C4-2B (cell line): ENCODE measurements around the gene IL1A.

Source experiments
- H3K27ac ChIP-seq: fragments of 450-650 bp; 2 replicates; pipeline ENCODE4 v1.5.1; 2017
- CTCF ChIP-seq: fragments of 450-650 bp; conservative IDR thresholded peaks from 2 replicates; pipeline ENCODE4 v1.5.1; 2017; ENCODE audit warnings: mild to moderate bottlenecking
- ZFX ChIP-seq: fragments of 450-650 bp; IDR thresholded peaks from 2 replicates; pipeline ENCODE4 v1.6.1; 2017

The IL1A gene

DNA sequence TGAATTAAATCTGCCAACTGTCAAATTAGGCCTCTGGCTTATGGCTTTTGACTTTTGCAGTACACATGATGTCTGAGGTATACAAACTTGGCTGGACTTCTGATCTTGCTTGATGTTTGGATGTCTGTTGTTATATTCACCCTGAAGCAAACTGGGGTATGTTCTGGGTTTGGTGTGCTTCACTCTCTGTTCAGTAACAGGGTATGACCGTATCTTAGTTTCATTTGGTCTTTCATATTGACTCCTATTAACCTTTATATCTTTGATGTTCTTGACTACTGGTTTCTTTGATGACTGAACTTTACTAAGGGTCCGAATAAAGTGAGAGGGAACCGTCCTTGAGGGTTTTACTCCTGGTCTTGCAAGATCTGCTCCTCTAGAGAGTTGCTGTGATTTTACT is 28.1 kb downstream of the IL1A start:
- no peak for TF ChIP-seq ZFX
- TF ChIP-seq CTCF, result no peak
- H3K27ac ChIP-seq, result no peak overlapping the region

DNA sequence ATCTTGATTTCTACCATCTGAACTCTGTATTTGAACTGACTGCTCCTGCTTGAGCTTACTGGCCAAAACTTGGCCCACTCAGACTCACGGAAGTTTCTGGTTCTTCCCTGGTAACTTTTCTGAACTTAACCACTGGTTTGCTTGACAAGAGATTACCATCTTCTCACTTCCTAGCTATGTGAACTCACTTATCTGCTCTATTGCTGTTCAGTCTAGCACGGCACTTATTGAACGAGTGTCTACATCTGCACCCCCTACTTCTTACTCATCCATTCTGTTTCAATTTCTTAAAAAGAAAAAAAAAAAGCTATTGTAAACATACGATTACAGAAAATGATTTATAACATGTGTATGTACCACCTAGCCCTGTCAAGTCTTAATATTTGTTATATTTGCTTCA is 28.8 kb downstream of the IL1A start:
- TF ChIP-seq ZFX (no peak), CTCF (no peak)
- H3K27ac ChIP-seq, result no peak overlapping the region

DNA sequence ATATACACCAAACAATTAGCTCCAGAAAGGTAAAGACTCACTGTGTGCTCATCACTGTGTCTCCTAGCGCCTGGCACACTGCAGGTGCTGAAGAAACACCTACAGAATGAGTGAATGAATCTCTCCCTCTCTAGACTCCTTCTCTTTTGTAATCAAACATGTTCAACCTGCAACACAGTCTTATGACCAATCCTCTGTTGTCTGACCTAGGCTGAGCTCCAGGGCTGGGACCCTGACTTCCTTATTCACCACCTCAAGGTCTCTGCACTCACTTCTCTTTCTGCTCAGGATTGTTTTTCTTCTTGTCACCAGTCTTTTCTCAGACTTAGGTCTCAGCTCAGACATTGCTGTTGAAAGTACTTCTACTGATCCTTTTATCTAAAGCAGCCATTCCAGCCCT is 29.7 kb downstream of the IL1A start:
- no peak overlapping the region for H3K27ac ChIP-seq
- TF ChIP-seq ZFX, result no peak
- no peak for TF ChIP-seq CTCF

GRCh38 chr2:112752667-112753066 is 31.6 kb downstream of the IL1A start:
- TF ChIP-seq ZFX (no peak), CTCF (no peak)

DNA sequence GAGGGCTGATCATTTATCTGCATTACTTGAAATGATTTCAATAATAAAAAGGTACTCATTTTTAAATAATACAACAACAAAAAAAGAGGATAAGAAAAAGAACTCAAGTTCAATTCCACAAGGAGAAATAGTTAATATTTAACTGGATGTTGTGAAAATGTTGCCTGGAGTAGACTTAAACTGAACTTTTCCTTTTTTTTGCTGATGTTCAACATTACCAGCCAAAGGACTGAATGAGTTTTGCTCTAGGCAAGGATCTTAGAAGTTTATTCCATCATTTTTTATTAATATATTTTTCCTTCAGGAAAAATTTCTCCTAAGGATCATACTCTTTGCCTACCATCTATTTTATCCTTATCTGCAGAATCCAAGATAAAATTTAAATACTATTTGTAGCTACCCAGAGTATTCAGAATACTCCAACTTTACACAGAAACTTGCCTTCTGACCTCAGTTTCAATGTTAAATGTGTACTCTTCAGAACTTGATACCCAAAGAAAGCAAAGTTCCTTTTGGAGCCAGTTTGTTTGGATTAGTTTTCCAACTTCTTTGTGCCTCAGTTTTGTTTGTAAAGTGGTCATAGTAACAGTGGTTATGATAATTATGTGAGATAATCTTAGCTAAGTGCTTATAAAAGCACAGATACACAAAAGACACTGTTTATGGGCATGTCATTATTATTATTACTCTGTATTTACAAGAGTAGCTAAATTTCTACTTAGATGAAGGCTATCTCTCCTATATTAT is 32.7 kb downstream of the IL1A start:
- TF ChIP-seq ZFX (no peak), CTCF (no peak)
- no peak overlapping the region for H3K27ac ChIP-seq

More at GRCh38 chr2:112752667-112753066, 31.6 kb downstream of the IL1A start:
- no peak overlapping the region for H3K27ac ChIP-seq

DNA sequence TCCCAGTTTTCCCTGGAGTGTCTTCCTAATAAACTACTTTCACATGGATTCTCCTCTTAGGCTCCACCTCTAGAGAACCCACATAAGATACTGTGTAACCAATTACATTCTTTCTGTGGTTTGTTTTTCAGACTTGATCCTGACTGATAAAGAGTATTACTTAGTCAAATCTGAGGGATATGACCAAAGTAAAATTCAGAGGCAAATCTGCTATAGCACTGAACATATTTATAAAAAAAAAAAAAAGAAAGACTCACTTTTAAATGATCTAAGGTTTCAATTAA is 33.8 kb downstream of the IL1A start:
- TF ChIP-seq CTCF (no peak), ZFX (no peak)
- H3K27ac ChIP-seq, result no peak overlapping the region

DNA sequence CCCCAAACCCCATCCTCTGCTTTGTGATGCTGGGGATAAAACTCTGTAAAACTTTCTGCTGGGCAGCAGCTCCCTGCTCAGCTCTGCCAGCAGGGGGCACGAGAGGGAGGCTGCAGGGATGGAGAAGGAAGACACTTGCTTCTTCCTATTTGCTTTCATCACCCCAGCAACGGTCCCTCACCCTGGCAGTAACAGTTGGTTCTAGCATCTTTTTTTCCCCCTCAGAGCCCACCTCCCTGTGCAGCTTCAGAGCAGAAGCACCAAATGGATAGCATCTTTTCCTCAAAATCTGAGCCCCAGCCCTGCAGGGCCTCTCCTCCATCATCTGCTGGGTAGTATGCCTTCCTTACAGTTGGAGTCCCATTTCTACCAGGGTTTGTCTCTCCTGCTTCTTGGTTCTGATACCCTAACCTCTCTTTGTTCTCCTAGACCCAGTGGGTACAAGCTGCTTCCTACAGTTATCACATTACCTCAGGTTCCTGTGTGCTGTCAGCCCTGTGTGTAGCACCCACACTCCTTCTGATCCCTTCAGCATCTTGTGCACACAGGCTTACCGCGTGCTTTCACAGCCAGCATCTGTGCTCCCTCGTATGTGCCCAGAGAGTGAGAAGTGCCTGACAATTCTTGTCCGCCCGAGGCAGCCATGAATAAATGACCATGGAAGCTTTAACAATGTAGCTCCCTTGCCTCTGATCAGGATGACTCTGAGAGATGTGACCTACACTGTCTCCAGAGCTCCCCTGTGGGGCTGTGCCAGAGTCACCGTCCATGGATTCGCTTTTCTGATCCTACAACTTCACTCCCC is 34.3 kb downstream of the IL1A start:
- TF ChIP-seq ZFX, result no peak
- TF ChIP-seq CTCF, result peak; percentile 92
- H3K27ac ChIP-seq, result no peak overlapping the region
